ENCODE measurements around the gene PTAFR. TPM values are rescaled to one million over a fixed set of nuclear protein-coding genes. Genes with fewer than 3 reads are reported as not detected.

PTAFR gene
- total RNA-seq, 2 experiments from 2014 or later: 0.47 to 0.53 TPM

DNA sequence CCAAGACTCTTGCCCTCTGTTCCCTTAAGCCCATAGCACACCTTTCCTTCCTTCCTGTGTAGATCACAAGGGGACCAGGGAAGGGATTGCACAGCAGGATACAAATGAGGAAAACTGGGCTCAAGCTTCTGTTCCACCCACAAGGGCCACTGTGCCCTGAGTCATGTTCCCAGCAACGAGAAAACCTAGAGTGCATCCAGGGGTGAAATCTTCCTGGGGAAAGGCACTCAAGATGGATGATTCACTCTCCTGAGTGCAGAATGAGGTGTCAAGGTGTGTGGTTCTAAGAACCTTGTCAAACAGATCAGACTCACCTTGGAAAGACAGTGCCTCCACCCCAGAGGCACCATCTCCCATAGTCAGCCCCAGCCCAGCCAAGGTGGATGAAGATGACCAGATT lies 47.3 kb downstream of the PTAFR start:
- intact Hi-C loops (cut with DNase I, micrococcal nuclease): no loop called here
- peaks cover 2% of the 10 kb centered on the region for H3K4me1 ChIP-seq (ENCODE audit: insufficient read depth, low read length)
- TF ChIP-seq, protein P1, sequence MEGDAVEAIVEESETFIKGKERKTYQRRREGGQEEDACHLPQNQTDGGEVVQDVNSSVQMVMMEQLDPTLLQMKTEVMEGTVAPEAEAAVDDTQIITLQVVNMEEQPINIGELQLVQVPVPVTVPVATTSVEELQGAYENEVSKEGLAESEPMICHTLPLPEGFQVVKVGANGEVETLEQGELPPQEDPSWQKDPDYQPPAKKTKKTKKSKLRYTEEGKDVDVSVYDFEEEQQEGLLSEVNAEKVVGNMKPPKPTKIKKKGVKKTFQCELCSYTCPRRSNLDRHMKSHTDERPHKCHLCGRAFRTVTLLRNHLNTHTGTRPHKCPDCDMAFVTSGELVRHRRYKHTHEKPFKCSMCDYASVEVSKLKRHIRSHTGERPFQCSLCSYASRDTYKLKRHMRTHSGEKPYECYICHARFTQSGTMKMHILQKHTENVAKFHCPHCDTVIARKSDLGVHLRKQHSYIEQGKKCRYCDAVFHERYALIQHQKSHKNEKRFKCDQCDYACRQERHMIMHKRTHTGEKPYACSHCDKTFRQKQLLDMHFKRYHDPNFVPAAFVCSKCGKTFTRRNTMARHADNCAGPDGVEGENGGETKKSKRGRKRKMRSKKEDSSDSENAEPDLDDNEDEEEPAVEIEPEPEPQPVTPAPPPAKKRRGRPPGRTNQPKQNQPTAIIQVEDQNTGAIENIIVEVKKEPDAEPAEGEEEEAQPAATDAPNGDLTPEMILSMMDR (IDR thresholded peaks at IDR 0.05): no peak

DNA sequence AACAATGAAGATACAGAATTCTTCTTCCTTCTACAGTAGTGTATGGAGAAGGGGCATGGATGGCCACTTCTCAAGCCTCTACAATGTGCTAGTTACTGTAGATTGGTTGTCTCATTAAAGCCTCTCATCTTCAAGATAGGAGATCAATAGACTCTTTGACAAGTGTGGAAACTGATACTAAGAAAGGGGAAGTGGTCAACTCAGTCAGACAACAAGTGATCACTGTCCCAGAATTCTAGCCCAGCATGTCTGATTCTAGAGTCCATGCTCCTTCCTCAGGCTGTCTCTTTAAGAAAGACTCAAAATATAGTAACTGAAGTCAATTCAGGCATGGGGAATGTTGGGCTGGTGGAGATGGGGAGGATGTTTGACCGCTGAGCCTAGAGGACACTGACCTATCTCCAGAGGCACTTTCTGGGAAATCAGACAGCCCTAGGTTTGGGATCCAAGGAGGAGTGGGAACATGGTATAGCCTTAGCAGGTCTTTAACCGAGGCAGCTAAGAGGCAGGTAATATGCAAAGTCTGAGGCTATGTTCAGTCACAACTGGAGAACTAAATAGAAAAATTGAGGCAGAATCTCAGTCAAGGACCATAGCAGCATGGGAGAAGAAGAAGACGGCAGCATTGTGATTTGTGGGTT lies 48.8 kb downstream of the PTAFR start:
- ChIA-PET POLR2A (no interaction called here), CTCF (no interaction called here)
- no peaks in the 10 kb centered on the region for H3K9me3 Mint-ChIP-seq
- peaks cover 0 to 4% of the 10 kb centered on the region in 2 experiments for H3K27me3 ChIP-seq (ENCODE audit: control insufficient read depth in 1 of 2, insufficient read depth in 2 of 2, low read length in 2 of 2)
- no peak overlapping the region for H3K27ac ChIP-seq (ENCODE audit: low read depth in 1 of 2, low read length in 2 of 2)
- peaks cover 2% of the 10 kb centered on the region for H3K4me1 ChIP-seq (ENCODE audit: insufficient read depth, low read length)
- H3K27me3 Mint-ChIP-seq: peaks cover 19% of the 10 kb centered on the region
- peak in 1 of 14 experiments; percentile 26 for DNase-seq
- ATAC-seq (ENCODE audit: poor library complexity): no peak
- H3K36me3 ChIP-seq (ENCODE audit: insufficient read depth, low read length): no peaks in the 10 kb centered on the region
- H3K4me1 Mint-ChIP-seq (ENCODE audit: low read depth): no peaks in the 10 kb centered on the region
- TF ChIP-seq, protein P1 (IDR thresholded peaks at IDR 0.05): no peak
- H3K9me3 ChIP-seq (ENCODE audit: control insufficient read depth in 1 of 2, insufficient read depth in 1 of 2, low read length in 2 of 2): no peaks in the 10 kb centered on the region
- H3K36me3 Mint-ChIP-seq (ENCODE audit: low read depth): no peaks in the 10 kb centered on the region
- intact Hi-C loops (cut with DNase I, micrococcal nuclease): no loop called here
- H3K4me3 ChIP-seq (ENCODE audit: low read length): no peak overlapping the region
- H3K27ac Mint-ChIP-seq: no peak overlapping the region
- H3K4me3 Mint-ChIP-seq: no peak overlapping the region

More for the DNA sequence above, 47.3 kb downstream of the PTAFR start:
- Histone ChIP-seq H3K4me3 (ENCODE audit: low read length) (no peak overlapping the region), H3K27ac (ENCODE audit: low read depth in 1 of 2, low read length in 2 of 2) (no peak overlapping the region), H3K27me3 (ENCODE audit: control insufficient read depth in 1 of 2, insufficient read depth in 2 of 2, low read length in 2 of 2) (peaks cover 0 to 4% of the 10 kb centered on the region in 2 experiments), H3K36me3 (ENCODE audit: insufficient read depth, low read length) (no peaks in the 10 kb centered on the region), H3K9me3 (ENCODE audit: control insufficient read depth in 1 of 2, insufficient read depth in 1 of 2, low read length in 2 of 2) (peaks cover 0 to 4% of the 10 kb centered on the region in 2 experiments)
- Mint-ChIP-seq H3K27me3 (peaks cover 19% of the 10 kb centered on the region), H3K9me3 (no peaks in the 10 kb centered on the region), H3K4me1 (ENCODE audit: low read depth) (no peaks in the 10 kb centered on the region), H3K27ac (no peak overlapping the region), H3K4me3 (no peak overlapping the region), H3K36me3 (ENCODE audit: low read depth) (no peaks in the 10 kb centered on the region)
- ATAC-seq (ENCODE audit: poor library complexity): no peak
- ChIA-PET CTCF (no interaction called here), POLR2A (no interaction called here)
- no peak for DNase-seq

DNA sequence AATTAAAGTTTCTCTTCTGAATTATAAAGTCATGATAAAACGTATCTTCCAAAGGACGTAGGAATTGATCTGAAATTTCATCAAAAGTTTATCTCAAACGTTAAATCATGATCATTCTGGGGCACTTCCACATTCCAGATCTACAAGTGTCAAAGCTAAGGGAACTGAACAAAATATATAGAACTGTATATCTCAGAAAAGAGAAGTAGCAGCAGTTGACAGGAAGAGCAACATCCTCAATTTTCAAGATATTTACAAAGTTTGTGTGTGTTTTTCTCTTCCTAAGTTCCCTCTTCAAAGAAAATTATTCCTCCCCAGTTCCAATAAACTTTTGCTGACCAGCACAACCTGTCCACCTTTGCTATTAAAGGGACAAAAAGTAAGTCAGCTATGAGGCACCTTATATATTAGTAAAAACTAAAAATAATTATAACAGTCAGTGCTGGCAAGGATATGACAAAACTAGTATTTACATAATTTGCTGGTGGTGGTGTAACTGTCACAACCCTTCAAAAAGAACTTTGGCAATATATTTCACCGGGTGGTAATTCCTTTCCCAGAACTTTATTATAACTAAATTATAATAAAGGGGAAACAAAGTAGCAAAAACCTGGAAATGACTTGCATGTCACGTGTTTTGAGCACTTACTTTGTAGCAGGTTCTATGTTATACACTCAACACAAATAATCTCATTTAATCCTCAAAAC lies 49.6 kb downstream of the PTAFR start:
- Histone ChIP-seq H3K4me1 (ENCODE audit: insufficient read depth, low read length) (peaks cover 2% of the 10 kb centered on the region), H3K27ac (ENCODE audit: low read depth in 1 of 2, low read length in 2 of 2) (no peak overlapping the region), H3K4me3 (ENCODE audit: low read length) (no peak overlapping the region), H3K27me3 (ENCODE audit: control insufficient read depth in 1 of 2, insufficient read depth in 2 of 2, low read length in 2 of 2) (peaks cover 0 to 4% of the 10 kb centered on the region in 2 experiments), H3K36me3 (ENCODE audit: insufficient read depth, low read length) (no peaks in the 10 kb centered on the region), H3K9me3 (ENCODE audit: control insufficient read depth in 1 of 2, insufficient read depth in 1 of 2, low read length in 2 of 2) (no peaks in the 10 kb centered on the region)
- H3K4me1 Mint-ChIP-seq (ENCODE audit: low read depth): no peaks in the 10 kb centered on the region
- H3K36me3 Mint-ChIP-seq (ENCODE audit: low read depth): no peaks in the 10 kb centered on the region
- no peak for ATAC-seq (ENCODE audit: poor library complexity)
- peak in 1 of 14 experiments; percentile 18 for DNase-seq
- H3K27ac Mint-ChIP-seq: no peak overlapping the region
- POLR2A ChIA-PET: no interaction called here
- intact Hi-C loops (cut with DNase I, micrococcal nuclease): no loop called here
- H3K4me3 Mint-ChIP-seq: no peak overlapping the region
- H3K27me3 Mint-ChIP-seq: peaks cover 19% of the 10 kb centered on the region
- H3K9me3 Mint-ChIP-seq: no peaks in the 10 kb centered on the region
- TF ChIP-seq, protein P1 (IDR thresholded peaks at IDR 0.05): no peak
- CTCF ChIA-PET: no interaction called here

Measured in CD4-positive, alpha-beta T cell (primary cell).